HepG2 (cell line): ENCODE results near the gene KCNMA1.

Experiments used
- EP300 ChIP-seq, 3 experiments: sonication (generic) in 1 of 3; formaldehyde crosslinking in 1 of 3; IDR thresholded peaks; 2 replicates each; pipeline versions ENCODE4 v1.5.1 to v1.6.1; 2011 to 2020; ENCODE audit warnings: low read depth in 2 of 3, low read length in 2 of 3, borderline replicate concordance in 1 of 3, improper control_type of control experiment in 1 of 3, mild to moderate bottlenecking in 1 of 3, missing genetic modification reagents in 1 of 3, moderate library complexity in 1 of 3
- GTF2F1 ChIP-seq: fragments of 150-350 bp; IDR thresholded peaks from 2 replicates; pipeline ENCODE4 v1.6.1; 2014; ENCODE audit warnings: low read length
- POLR2A ChIP-seq, 2 experiments: IDR thresholded peaks; 2 replicates each; pipeline ENCODE4 v1.6.1; 2011; ENCODE audit warnings: low read depth in 2 of 2, low read length in 2 of 2, mild to moderate bottlenecking in 1 of 2, moderate library complexity in 1 of 2; ENCODE audit not compliant: insufficient read depth in 1 of 2
- RBM39 ChIP-seq: fragments of 200-400 bp; formaldehyde crosslinking; IDR thresholded peaks from one replicate; pipeline ENCODE4 v1.6.1; 2018; ENCODE audit warnings: antibody characterized with exemption, mild to moderate bottlenecking, low read depth, low read length; ENCODE audit not compliant: poor library complexity, severe bottlenecking
- TAF1 ChIP-seq: sonication (generic); formaldehyde crosslinking; IDR thresholded peaks from 2 replicates; pipeline ENCODE4 v1.4.0; 2020; ENCODE audit warnings: missing genetic modification reagents
- TAF15 ChIP-seq: fragments of 200-400 bp; formaldehyde crosslinking; IDR thresholded peaks from one replicate; pipeline ENCODE4 v1.6.1; 2018; ENCODE audit warnings: mild to moderate bottlenecking, low read depth, low read length; ENCODE audit not compliant: poor library complexity, severe bottlenecking
- TBP ChIP-seq: sonication (generic); formaldehyde crosslinking; IDR thresholded peaks from 2 replicates; pipeline ENCODE4 v1.5.0; 2020; ENCODE audit warnings: missing genetic modification reagents
- ZNF235 ChIP-seq: sonication (generic); formaldehyde crosslinking; IDR thresholded peaks from 2 replicates; pipeline ENCODE4 v1.8.1; 2023; ENCODE audit warnings: mild to moderate bottlenecking, missing genetic modification reagents, borderline replicate concordance
- ZNF768 ChIP-seq: sonication (generic); formaldehyde crosslinking; IDR thresholded peaks from 2 replicates; pipeline ENCODE4 v1.4.0; 2020; ENCODE audit warnings: missing genetic modification reagents
- TF ChIP-seq, protein P1 (sequence below): IDR thresholded peaks from 2 replicates; pipeline ENCODE4 v1.4.0; 2020; ENCODE audit warnings: mild to moderate bottlenecking, missing genetic modification reagents
- TF ChIP-seq, protein P2 (sequence below), 2 experiments: IDR thresholded peaks; 2 replicates each; pipeline ENCODE4 v1.6.1; 2011 to 2012; ENCODE audit warnings: low read length in 2 of 2, borderline replicate concordance in 1 of 2, low read depth in 1 of 2, mild to moderate bottlenecking in 1 of 2, moderate library complexity in 1 of 2

DNA sequence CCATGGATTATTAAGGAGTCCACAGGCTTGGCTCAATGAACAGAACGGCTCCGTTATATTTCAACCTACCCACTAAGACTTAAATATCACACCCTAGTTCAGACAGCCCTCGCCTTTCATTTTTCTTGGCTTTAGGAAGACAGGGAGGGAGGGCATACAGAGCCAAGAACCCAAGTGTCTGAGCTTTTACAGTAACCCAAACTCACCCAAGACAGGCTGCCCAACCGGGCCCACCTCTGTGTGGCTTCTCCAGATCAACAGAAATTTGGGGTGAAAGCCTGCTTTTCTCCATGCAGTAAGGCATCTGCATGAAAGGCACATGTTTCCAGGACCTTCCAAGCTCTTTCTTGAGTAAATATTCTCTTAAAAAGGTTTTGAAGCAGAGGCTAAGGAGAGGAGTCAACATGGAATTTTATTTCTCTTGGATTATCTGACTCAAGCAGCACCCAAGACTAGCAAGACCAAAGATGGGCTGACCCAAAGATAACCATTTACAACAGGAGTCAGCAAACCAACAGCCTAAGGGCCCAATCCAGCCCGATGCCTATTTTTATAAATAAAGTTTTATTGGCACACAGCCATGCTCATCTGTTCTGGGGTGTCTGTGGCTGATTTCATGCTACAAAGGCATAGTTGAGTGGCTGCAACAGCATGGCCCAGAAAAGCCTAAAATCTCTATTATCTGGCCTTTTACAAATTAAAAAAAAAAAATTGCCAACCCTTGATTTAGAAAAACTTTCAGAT is 90.1 kb downstream of the KCNMA1 start:
- TF ChIP-seq TBP (no peak), TAF1 (CRISPR knock-in tag) (no peak), RBM39 (no peak), ZNF768 (no peak), ZNF235 (no peak), EP300 (IDR thresholded peaks at IDR 0.05; ENCODE audit: low read depth in 2 of 2, low read length in 2 of 2) (no peak), EP300 (CRISPR knock-in tag; IDR thresholded peaks at IDR 0.05; ENCODE audit: borderline replicate concordance) (no peak), TAF15 (no peak), GTF2F1 (no peak), POLR2A (IDR thresholded peaks at IDR 0.05; ENCODE audit: insufficient read depth in 1 of 2, low read depth in 2 of 2, low read length in 2 of 2) (no peak)
- TF ChIP-seq, protein P1, sequence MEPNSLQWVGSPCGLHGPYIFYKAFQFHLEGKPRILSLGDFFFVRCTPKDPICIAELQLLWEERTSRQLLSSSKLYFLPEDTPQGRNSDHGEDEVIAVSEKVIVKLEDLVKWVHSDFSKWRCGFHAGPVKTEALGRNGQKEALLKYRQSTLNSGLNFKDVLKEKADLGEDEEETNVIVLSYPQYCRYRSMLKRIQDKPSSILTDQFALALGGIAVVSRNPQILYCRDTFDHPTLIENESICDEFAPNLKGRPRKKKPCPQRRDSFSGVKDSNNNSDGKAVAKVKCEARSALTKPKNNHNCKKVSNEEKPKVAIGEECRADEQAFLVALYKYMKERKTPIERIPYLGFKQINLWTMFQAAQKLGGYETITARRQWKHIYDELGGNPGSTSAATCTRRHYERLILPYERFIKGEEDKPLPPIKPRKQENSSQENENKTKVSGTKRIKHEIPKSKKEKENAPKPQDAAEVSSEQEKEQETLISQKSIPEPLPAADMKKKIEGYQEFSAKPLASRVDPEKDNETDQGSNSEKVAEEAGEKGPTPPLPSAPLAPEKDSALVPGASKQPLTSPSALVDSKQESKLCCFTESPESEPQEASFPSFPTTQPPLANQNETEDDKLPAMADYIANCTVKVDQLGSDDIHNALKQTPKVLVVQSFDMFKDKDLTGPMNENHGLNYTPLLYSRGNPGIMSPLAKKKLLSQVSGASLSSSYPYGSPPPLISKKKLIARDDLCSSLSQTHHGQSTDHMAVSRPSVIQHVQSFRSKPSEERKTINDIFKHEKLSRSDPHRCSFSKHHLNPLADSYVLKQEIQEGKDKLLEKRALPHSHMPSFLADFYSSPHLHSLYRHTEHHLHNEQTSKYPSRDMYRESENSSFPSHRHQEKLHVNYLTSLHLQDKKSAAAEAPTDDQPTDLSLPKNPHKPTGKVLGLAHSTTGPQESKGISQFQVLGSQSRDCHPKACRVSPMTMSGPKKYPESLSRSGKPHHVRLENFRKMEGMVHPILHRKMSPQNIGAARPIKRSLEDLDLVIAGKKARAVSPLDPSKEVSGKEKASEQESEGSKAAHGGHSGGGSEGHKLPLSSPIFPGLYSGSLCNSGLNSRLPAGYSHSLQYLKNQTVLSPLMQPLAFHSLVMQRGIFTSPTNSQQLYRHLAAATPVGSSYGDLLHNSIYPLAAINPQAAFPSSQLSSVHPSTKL (CRISPR knock-in tag): no peak
- TF ChIP-seq, protein P2, sequence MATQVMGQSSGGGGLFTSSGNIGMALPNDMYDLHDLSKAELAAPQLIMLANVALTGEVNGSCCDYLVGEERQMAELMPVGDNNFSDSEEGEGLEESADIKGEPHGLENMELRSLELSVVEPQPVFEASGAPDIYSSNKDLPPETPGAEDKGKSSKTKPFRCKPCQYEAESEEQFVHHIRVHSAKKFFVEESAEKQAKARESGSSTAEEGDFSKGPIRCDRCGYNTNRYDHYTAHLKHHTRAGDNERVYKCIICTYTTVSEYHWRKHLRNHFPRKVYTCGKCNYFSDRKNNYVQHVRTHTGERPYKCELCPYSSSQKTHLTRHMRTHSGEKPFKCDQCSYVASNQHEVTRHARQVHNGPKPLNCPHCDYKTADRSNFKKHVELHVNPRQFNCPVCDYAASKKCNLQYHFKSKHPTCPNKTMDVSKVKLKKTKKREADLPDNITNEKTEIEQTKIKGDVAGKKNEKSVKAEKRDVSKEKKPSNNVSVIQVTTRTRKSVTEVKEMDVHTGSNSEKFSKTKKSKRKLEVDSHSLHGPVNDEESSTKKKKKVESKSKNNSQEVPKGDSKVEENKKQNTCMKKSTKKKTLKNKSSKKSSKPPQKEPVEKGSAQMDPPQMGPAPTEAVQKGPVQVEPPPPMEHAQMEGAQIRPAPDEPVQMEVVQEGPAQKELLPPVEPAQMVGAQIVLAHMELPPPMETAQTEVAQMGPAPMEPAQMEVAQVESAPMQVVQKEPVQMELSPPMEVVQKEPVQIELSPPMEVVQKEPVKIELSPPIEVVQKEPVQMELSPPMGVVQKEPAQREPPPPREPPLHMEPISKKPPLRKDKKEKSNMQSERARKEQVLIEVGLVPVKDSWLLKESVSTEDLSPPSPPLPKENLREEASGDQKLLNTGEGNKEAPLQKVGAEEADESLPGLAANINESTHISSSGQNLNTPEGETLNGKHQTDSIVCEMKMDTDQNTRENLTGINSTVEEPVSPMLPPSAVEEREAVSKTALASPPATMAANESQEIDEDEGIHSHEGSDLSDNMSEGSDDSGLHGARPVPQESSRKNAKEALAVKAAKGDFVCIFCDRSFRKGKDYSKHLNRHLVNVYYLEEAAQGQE (IDR thresholded peaks at IDR 0.05; ENCODE audit: borderline replicate concordance in 1 of 2, low read depth in 1 of 2, low read length in 2 of 2): no peak
